Adrenal gland (tissue), 12 donors: ENCODE data around the gene ENKUR. TPM values are rescaled to one million over a fixed set of nuclear protein-coding genes. Genes with fewer than 3 reads are reported as not detected.

Experiments
- DNase-seq, 7 donors: peaks; one replicate each; pipeline ENCODE4 v3.0.0-alpha.2; 2019 to 2020
- H3K27ac ChIP-seq, 5 donors: fragments of 200-600 bp; sonication (generic) in 4 of 5; 1 replicate in 3 of 5; 2 replicates in 2 of 5; pipeline versions ENCODE4 v1.5.1 to v1.8.0; 2016 to 2020; ENCODE audit warnings: mild to moderate bottlenecking in 1 of 5
- H3K27me3 ChIP-seq: fragments of 200-600 bp; 2 replicates; pipeline ENCODE4 v1.8.0; 2021
- H3K36me3 ChIP-seq, 2 donors: fragments of 200-600 bp; replicated peaks in 1 of 2; 1 replicate in 1 of 2; 2 replicates in 1 of 2; pipeline versions ENCODE4 v1.5.1 to v1.8.0; 2018 to 2022
- H3K4me1 ChIP-seq, 2 donors: fragments of 200-600 bp; replicated peaks in 1 of 2; 1 replicate in 1 of 2; 2 replicates in 1 of 2; pipeline versions ENCODE4 v1.5.1 to v1.8.0; 2018 to 2021
- H3K4me3 ChIP-seq, 4 donors: fragments of 200-600 bp; sonication (generic) in 3 of 4; one replicate each; pipeline ENCODE4 v1.5.1; 2016 to 2018
- H3K9me3 ChIP-seq, 3 donors: fragments of 200-600 bp; sonication (generic) in 1 of 3; replicated peaks in 1 of 3; 1 replicate in 2 of 3; 2 replicates in 1 of 3; pipeline versions ENCODE4 v1.5.1 to v1.8.0; 2016 to 2021
- POLR2A ChIP-seq, 2 donors: fragments of 450-650 bp; IDR thresholded peaks; one replicate each; pipeline ENCODE4 v1.6.1; 2017; ENCODE audit warnings: antibody characterized with exemption in 2 of 2, mild to moderate bottlenecking in 2 of 2, moderate library complexity in 1 of 2
- WGBS, 4 donors: extraction: QIAGEN DNeasy Blood & Tissue Kit in 2 of 4; methylation state at CpG; one replicate each; pipeline versions ENCODE4 v1.1.5 to v1.1.7; 2013 to 2017; 5-methylcytosine and 5-hydroxymethylcytosine counted together
- intact Hi-C, 2 donors: fragments of 100-400 bp; cut with DNase I; formaldehyde crosslinking; loops; one replicate each; pipeline versions ENCODE4 v1.14.1 to v1.15.0; 2022 to 2023
- polyA plus RNA-seq, 3 donors: library from polyadenylated mRNA; stranded (reverse); fragments of 200-250 nt in 2 of 3; fragments of 350-450 nt in 1 of 3; fragmentation: Illumina TruSeq in 1 of 3; extraction: RNeasy Lipid Tissue Mini Kit (QIAGEN cat#74804) in 1 of 3; gene quantifications; one replicate each; pipeline ENCODE4 v1.2.3, GENCODE V29; 2013 to 2014
- total RNA-seq, 9 donors: library from RNA; depleted of rRNA in 4 of 9; stranded (reverse); fragments of >200 nt in 4 of 9; fragments of 120-200 nt in 1 of 9; fragmentation: NEBNext Ultra II Directional in 1 of 9; extraction: Animal tissue kit (Norgen Biotek cat#: 25700) in 1 of 9; gene quantifications; one replicate each; pipeline versions ENCODE4 v1.1.0 to v1.2.4, GENCODE V29; 2013 to 2023
- TF ChIP-seq, protein P1 (sequence below), 6 experiments: fragments of 450-650 bp in 4 of 6; fragments of 200-600 bp in 2 of 6; sonication (generic) in 1 of 6; IDR thresholded peaks; 1 replicate in 5 of 6; 2 replicates in 1 of 6; pipeline versions ENCODE4 v1.5.1 to v1.8.0; 2016 to 2021; ENCODE audit warnings: antibody characterized with exemption in 6 of 6, mild to moderate bottlenecking in 2 of 6, moderate library complexity in 1 of 6
- donor health status: healthy with polysubstance abuse.
- donor health status: Bipolar disorder and iron deficiency.
- donor health status: DM: yes; HTN: yes; CAD: no.
- donor health status: DM: no; HTN: no; CAD: no.
- donor health status: DM: no; HTN: no; CAD: no.
- donor health status: DM: yes; HTN: yes; CAD: no.

The ENKUR gene
- total and polyA plus RNA-seq, 12 donors = 0.16 to 0.70 (median 0.25) TPM; not detected in 5

DNA sequence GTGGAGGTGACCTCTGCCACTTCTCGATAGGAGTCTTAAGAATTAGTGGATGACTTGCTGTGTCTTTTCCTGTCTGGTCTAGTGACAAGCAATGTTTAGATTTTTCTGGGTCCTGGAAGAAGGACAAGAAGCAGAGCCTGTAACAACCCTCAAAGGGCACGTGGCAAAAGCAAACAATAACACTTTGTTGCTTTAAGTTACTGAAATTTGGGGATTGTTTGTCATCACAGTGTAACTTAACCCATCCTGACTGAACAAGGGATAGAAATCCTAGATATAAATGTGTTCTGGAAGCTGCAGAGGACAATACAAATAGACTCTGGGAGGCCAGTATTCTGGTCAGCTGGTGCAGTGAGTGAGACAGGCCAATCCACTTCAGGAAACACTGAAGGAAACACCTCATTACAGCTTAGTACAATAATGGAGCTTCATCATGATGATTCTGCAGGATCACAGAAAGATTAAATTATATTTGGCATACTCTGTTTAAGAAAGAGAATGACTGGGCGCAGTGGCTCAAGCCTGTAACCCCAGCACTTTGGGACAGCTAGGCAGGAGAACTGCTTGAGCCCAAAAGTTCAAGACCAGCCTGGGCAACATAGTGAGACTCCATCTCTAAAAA lies 23.3 kb downstream of the ENKUR start:
- no peak overlapping the region for H3K27ac ChIP-seq
- no peak for DNase-seq
- H3K36me3 ChIP-seq = no peaks in the 10 kb centered on the region
- peaks cover 0 to 8% of the 10 kb centered on the region in 2 donors for H3K4me1 ChIP-seq
- H3K4me3 ChIP-seq = no peak overlapping the region
- H3K9me3 ChIP-seq = no peaks in the 10 kb centered on the region
- no peaks in the 10 kb centered on the region for H3K27me3 ChIP-seq
- WGBS, 4 donors = 74 to 91% (median 83%) methylated on average over 3 of the region's 3 CpGs
- TF ChIP-seq POLR2A (IDR thresholded peaks at IDR 0.05) = no peak
- TF ChIP-seq, protein P1, sequence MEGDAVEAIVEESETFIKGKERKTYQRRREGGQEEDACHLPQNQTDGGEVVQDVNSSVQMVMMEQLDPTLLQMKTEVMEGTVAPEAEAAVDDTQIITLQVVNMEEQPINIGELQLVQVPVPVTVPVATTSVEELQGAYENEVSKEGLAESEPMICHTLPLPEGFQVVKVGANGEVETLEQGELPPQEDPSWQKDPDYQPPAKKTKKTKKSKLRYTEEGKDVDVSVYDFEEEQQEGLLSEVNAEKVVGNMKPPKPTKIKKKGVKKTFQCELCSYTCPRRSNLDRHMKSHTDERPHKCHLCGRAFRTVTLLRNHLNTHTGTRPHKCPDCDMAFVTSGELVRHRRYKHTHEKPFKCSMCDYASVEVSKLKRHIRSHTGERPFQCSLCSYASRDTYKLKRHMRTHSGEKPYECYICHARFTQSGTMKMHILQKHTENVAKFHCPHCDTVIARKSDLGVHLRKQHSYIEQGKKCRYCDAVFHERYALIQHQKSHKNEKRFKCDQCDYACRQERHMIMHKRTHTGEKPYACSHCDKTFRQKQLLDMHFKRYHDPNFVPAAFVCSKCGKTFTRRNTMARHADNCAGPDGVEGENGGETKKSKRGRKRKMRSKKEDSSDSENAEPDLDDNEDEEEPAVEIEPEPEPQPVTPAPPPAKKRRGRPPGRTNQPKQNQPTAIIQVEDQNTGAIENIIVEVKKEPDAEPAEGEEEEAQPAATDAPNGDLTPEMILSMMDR (IDR thresholded peaks at IDR 0.05) = no peak
- intact Hi-C loops = loop anchor here in 1 of 2 donors (10.0 kb wide), 1 partner anchor 348 kb away; no protein-coding TSS in a partner anchor

DNA sequence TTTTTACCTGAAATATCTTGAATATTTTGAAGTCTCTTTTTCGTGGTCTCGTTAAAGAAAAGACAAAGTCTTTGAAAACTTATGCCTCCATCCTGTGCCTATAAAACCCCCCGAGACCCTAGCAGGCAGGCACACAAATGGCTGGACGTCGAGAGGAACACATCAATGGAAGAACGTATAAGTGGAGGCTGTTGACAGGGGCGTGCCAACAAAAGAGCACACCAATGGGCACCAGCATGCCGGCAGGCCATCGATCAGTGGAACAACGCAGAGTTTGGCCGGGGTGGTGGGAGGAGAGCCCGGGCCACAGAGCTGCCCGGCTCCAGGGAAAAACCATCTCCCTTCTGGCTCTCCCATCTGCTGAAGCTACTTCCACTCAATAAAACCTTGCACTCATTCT lies 24.7 kb downstream of the ENKUR start:
- no peak overlapping the region for H3K4me3 ChIP-seq
- TF ChIP-seq, protein P1 (IDR thresholded peaks at IDR 0.05) = no peak
- no peak for TF ChIP-seq POLR2A (IDR thresholded peaks at IDR 0.05)
- no peak overlapping the region for H3K27ac ChIP-seq
- intact Hi-C loops = loop anchor here in 1 of 2 donors (10.0 kb wide), 1 partner anchor 346 kb away; no protein-coding TSS in a partner anchor
- no peaks in the 10 kb centered on the region for H3K27me3 ChIP-seq
- H3K36me3 ChIP-seq = no peaks in the 10 kb centered on the region
- H3K4me1 ChIP-seq = peaks cover 0 to 8% of the 10 kb centered on the region in 2 donors
- no peaks in the 10 kb centered on the region for H3K9me3 ChIP-seq
- DNase-seq = no peak
- WGBS, 4 donors = 81 to 90% (median 85%) methylated on average over 8 to 13 of the region's 13 CpGs

DNA sequence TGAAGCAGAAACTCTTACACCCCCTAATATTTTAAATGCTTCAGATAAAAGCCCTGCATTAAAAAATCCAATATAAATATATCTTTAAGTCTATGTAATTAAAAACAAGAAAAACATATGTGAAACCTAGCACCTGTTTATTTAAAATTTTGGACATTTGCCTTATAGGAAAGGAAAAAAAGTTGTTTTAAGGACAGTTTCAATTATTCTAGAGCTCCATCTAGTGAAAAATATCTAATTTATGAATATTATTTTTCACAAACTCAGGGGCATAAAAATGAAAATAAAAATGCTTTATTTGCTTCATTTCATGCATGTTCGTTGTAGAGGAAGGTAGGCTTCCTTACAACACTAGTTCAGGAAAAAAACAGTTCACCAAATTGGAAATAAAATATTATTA lies 26.1 kb downstream of the ENKUR start:
- H3K27me3 ChIP-seq = no peaks in the 10 kb centered on the region
- H3K4me1 ChIP-seq = peaks cover 0 to 8% of the 10 kb centered on the region in 2 donors
- TF ChIP-seq POLR2A (IDR thresholded peaks at IDR 0.05) = no peak
- TF ChIP-seq, protein P1 (IDR thresholded peaks at IDR 0.05) = peak in 5 of 6 experiments; percentile 17 to 53 (median 47)
- H3K4me3 ChIP-seq = no peak overlapping the region
- DNase-seq = no peak
- no peaks in the 10 kb centered on the region for H3K36me3 ChIP-seq
- intact Hi-C loops = loop anchor here in 1 of 2 donors (10.0 kb wide), 1 partner anchor 345 kb away; no protein-coding TSS in a partner anchor
- WGBS, 4 donors = 8 to 17% (median 10%) methylated on average over 1 of the region's 1 CpG
- no peak overlapping the region for H3K27ac ChIP-seq
- no peaks in the 10 kb centered on the region for H3K9me3 ChIP-seq

DNA sequence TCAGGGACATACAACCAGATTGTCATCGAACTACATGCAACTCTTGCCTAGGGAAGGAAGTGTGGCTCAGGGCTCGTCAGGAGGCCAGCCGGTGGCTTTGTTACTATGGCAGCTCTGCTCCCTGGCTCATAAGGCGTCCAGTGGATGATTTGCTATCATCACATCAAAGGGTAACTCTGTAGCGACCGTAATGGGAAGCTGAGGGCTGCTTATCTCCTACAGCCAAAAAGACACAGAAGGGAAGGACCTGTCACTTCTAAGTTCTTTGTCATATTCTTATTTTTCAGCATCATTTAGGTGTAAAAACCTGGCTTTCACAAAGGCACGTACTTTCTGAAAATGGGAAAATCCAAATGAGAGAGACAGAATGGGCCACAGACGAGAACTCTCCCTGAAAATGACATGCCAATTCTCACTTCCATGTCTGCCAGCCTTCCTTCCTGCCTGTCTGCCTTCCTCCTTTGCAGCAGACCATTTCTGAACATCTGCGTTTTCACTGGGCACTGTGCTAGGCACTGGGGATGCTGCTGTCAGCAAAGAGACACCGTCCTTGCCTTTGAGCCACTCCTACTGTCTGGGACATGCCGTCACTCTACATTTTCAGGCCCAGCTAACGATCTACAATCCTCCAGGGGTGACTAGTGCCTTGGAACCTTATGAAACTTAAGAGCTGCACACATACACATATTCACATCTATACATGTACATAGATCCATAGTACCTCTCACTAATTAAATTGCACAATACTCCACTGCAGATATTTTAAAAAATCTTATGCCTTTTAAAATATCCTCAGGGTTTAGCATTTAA lies 26.9 kb downstream of the ENKUR start:
- TF ChIP-seq, protein P1 (IDR thresholded peaks at IDR 0.05) = no peak
- TF ChIP-seq POLR2A (IDR thresholded peaks at IDR 0.05) = no peak
- intact Hi-C loops = no loop called here
- WGBS, 4 donors = 55 to 67% (median 56%) methylated on average over 12 of the region's 12 CpGs

More for the DNA sequence above, 26.9 kb downstream of the ENKUR start:
- DNase-seq = peak in 6 of 7 donors; percentile 21 to 75 (median 28)
- Histone ChIP-seq H3K27ac (peak overlapping the region in 1 of 5 donors; percentile 7), H3K27me3 (no peaks in the 10 kb centered on the region), H3K4me1 (peaks cover 0 to 8% of the 10 kb centered on the region in 2 donors), H3K4me3 (no peak overlapping the region), H3K9me3 (no peaks in the 10 kb centered on the region), H3K36me3 (no peaks in the 10 kb centered on the region)
